ENCODE measurements around the gene DYNC1I2.

Gene DYNC1I2

GRCh38 chr2:171791361-171791760 is 104.1 kb downstream of the DYNC1I2 start:
- no peak overlapping the region for H3K4me3 ChIP-seq (ENCODE audit: low read length)
- DNase-seq (ENCODE audit: low read depth) = no peak
- no peak for TF ChIP-seq CTCF (IDR thresholded peaks at IDR 0.05; ENCODE audit: insufficient read depth, low read depth, low read length, missing control alignments)

GRCh38 chr2:171792157-171792556 is 104.9 kb downstream of the DYNC1I2 start:
- TF ChIP-seq CTCF (IDR thresholded peaks at IDR 0.05; ENCODE audit: insufficient read depth, low read depth, low read length, missing control alignments) = no peak
- no peak for DNase-seq (ENCODE audit: low read depth)
- H3K4me3 ChIP-seq (ENCODE audit: low read length) = no peak overlapping the region

- no peak for DNase-seq (ENCODE audit: low read depth)
- no peak for TF ChIP-seq CTCF (IDR thresholded peaks at IDR 0.05; ENCODE audit: insufficient read depth, low read depth, low read length, missing control alignments)
- no peak overlapping the region for H3K4me3 ChIP-seq (ENCODE audit: low read length)
Measured at GRCh38 chr2:171792886-171793580, 105.8 kb downstream of the DYNC1I2 start.

GRCh38 chr2:171793691-171794678 is 106.7 kb downstream of the DYNC1I2 start:
- no peak for DNase-seq (ENCODE audit: low read depth)
- TF ChIP-seq CTCF (IDR thresholded peaks at IDR 0.05; ENCODE audit: insufficient read depth, low read depth, low read length, missing control alignments) = no peak
- H3K4me3 ChIP-seq (ENCODE audit: low read length) = no peak overlapping the region

GRCh38 chr2:171794918-171795317 is 107.6 kb downstream of the DYNC1I2 start:
- H3K4me3 ChIP-seq (ENCODE audit: low read length) = no peak overlapping the region
- DNase-seq (ENCODE audit: low read depth) = no peak
- no peak for TF ChIP-seq CTCF (IDR thresholded peaks at IDR 0.05; ENCODE audit: insufficient read depth, low read depth, low read length, missing control alignments)
